Measurements from ENCODE around the gene ZAP70. TPM values are rescaled to one million over a fixed set of nuclear protein-coding genes. Genes with fewer than 3 reads are reported as not detected.

Gene ZAP70
- total RNA-seq, 2 experiments from 2014 or later = 40.8 to 57.9 TPM

- no peak for DNase-seq (ENCODE audit: low spot score)
- no peaks in the 10 kb centered on the region for H3K9me2 ChIP-seq (ENCODE audit: insufficient read depth, low read length)
- no peak overlapping the region for H3K4me2 ChIP-seq (ENCODE audit: low read length)
- H3K27ac ChIP-seq (ENCODE audit: low read depth, low read length, poor library complexity, severe bottlenecking) = no peak overlapping the region
- no TSS peak for BruUV-seq (replicated peaks)
- H4K20me1 ChIP-seq (ENCODE audit: insufficient read depth, low read length) = no peaks in the 10 kb centered on the region
- H3K9me3 ChIP-seq (ENCODE audit: low read length) = no peaks in the 10 kb centered on the region
- no peaks in the 10 kb centered on the region for H3K79me2 ChIP-seq (ENCODE audit: insufficient read depth, low read depth, low read length)
- CTCF ChIA-PET (ENCODE audit: unreplicated experiment) = interaction anchor here (0.6 kb wide), 1 partner anchor 24 kb away, joined by 3 read pairs; no protein-coding TSS in a partner anchor
- POLR2A ChIA-PET = no interaction called here
- no peaks in the 10 kb centered on the region for H3K4me1 ChIP-seq (ENCODE audit: insufficient read depth, low read length, poor library complexity, severe bottlenecking)
- no peak overlapping the region for H3K4me3 ChIP-seq (ENCODE audit: low read depth, low read length, poor library complexity, severe bottlenecking)
- no peaks in the 10 kb centered on the region for H3K36me3 ChIP-seq (ENCODE audit: insufficient read depth, low read length)
- no peak overlapping the region for H2AFZ ChIP-seq (ENCODE audit: low read length)
- intact Hi-C loops (cut with micrococcal nuclease; ENCODE audit: unreplicated experiment) = no loop called here
- TF ChIP-seq CTCF (conservative IDR thresholded peaks at IDR 0.05; ENCODE audit: low read length) (no peak), EZH2phosphoT487 (IDR thresholded peaks at IDR 0.05; ENCODE audit: borderline replicate concordance, low read depth, low read length) (no peak)
Observed at GRCh38 chr2:97736608-97737330, 23.4 kb downstream of the ZAP70 start.

- no peak overlapping the region for H3K4me3 ChIP-seq (ENCODE audit: low read depth, low read length, poor library complexity, severe bottlenecking)
- no peaks in the 10 kb centered on the region for H3K9me3 ChIP-seq (ENCODE audit: low read length)
- no peak overlapping the region for H3K4me2 ChIP-seq (ENCODE audit: low read length)
- ChIA-PET POLR2A (no interaction called here), CTCF (ENCODE audit: unreplicated experiment) (no interaction called here)
- H3K79me2 ChIP-seq (ENCODE audit: insufficient read depth, low read depth, low read length) = no peaks in the 10 kb centered on the region
- no peaks in the 10 kb centered on the region for H4K20me1 ChIP-seq (ENCODE audit: insufficient read depth, low read length)
- H3K36me3 ChIP-seq (ENCODE audit: insufficient read depth, low read length) = no peaks in the 10 kb centered on the region
- no peak for TF ChIP-seq CTCF (conservative IDR thresholded peaks at IDR 0.05; ENCODE audit: low read length)
- TF ChIP-seq EZH2phosphoT487 (IDR thresholded peaks at IDR 0.05; ENCODE audit: borderline replicate concordance, low read depth, low read length) = no peak
- no TSS peak for BruUV-seq (replicated peaks)
- H3K9me2 ChIP-seq (ENCODE audit: insufficient read depth, low read length) = no peaks in the 10 kb centered on the region
- no peak overlapping the region for H3K27ac ChIP-seq (ENCODE audit: low read depth, low read length, poor library complexity, severe bottlenecking)
- H2AFZ ChIP-seq (ENCODE audit: low read length) = no peak overlapping the region
- intact Hi-C loops (cut with micrococcal nuclease; ENCODE audit: unreplicated experiment) = no loop called here
- no peak for DNase-seq (ENCODE audit: low spot score)
- no peaks in the 10 kb centered on the region for H3K4me1 ChIP-seq (ENCODE audit: insufficient read depth, low read length, poor library complexity, severe bottlenecking)
Observed at GRCh38 chr2:97737421-97738178, 24.2 kb downstream of the ZAP70 start.

Measured in OCI-LY7 (cell line).